ENCODE results near the gene GABRA5. TPM values are rescaled to one million over a fixed set of nuclear protein-coding genes. Genes with fewer than 3 reads are reported as not detected.

GABRA5 gene
- total and polyA plus RNA-seq, 2 of the 13 experiments (the other 11 are each of a cell fraction or from before 2014, with no cell fraction given): not detected

GRCh38 chr15:26838742-26839460, 28.0 kb upstream of the GABRA5 start:
- no peak for DNase-seq (ENCODE audit: low spot score)
- intact Hi-C loops (cut with micrococcal nuclease; ENCODE audit: unreplicated experiment): loop anchor here (1.0 kb wide), 1 partner anchor 25 kb away; no protein-coding TSS in a partner anchor
- H3K36me3 ChIP-seq (replicated peaks in 1 of 2; ENCODE audit: control insufficient read depth in 1 of 2, insufficient read depth in 2 of 2, low read length in 2 of 2): no peaks in the 10 kb centered on the region
- in situ Hi-C loops (cut with HindIII; ENCODE audit: extremely low pct_ligation_motif_present, low pct_unique_long_range_greater_than_20kb): no loop called here
- BruUV-seq (replicated peaks): no TSS peak
- no peaks in the 10 kb centered on the region for H3K4me1 ChIP-seq (ENCODE audit: insufficient read depth, low read length)
- no peak overlapping the region for H3K9ac ChIP-seq (ENCODE audit: insufficient read depth, low read depth, low read length)
- ChIA-PET POLR2A (interaction anchor here (0.5 kb wide), 1 partner anchor 11 kb away, joined by 4 read pairs; no protein-coding TSS in a partner anchor), CTCF (ENCODE audit: low intra/inter-chr PET ratio, low total read pairs) (no interaction called here)
- ATAC-seq: peak; percentile 52; the same call in 1 of the 3 replicates
- no peaks in the 10 kb centered on the region for H3K79me2 ChIP-seq (ENCODE audit: insufficient read depth, low read length)
- peaks cover 33% of the 10 kb centered on the region for H3K9me3 ChIP-seq (ENCODE audit: low read length)
- H3K4me3 ChIP-seq (replicated peaks in 1 of 3; ENCODE audit: insufficient read depth in 1 of 3, low read depth in 2 of 3, low read length in 3 of 3): no peak overlapping the region
- no peak for FAIRE-seq
- no peak overlapping the region for H3K27ac ChIP-seq (ENCODE audit: extremely low read length, insufficient read depth, low read length)
- no peak overlapping the region for H3K4me2 ChIP-seq (ENCODE audit: low read depth, low read length)
- WGBS (ENCODE audit: low lambda C conversion rate): 35% methylated on average over 26 of the region's 26 CpGs
- H2AFZ ChIP-seq (ENCODE audit: low read length): no peak overlapping the region
- H4K20me1 ChIP-seq (ENCODE audit: insufficient read depth, low read length): no peaks in the 10 kb centered on the region
- peaks cover 0 to 4% of the 10 kb centered on the region in 2 experiments; a peak in 1 of 5 replicates for H3K27me3 ChIP-seq (ENCODE audit: control insufficient read depth in 1 of 2, insufficient read depth in 2 of 2, low read length in 2 of 2)
- TF ChIP-seq, protein P1, sequence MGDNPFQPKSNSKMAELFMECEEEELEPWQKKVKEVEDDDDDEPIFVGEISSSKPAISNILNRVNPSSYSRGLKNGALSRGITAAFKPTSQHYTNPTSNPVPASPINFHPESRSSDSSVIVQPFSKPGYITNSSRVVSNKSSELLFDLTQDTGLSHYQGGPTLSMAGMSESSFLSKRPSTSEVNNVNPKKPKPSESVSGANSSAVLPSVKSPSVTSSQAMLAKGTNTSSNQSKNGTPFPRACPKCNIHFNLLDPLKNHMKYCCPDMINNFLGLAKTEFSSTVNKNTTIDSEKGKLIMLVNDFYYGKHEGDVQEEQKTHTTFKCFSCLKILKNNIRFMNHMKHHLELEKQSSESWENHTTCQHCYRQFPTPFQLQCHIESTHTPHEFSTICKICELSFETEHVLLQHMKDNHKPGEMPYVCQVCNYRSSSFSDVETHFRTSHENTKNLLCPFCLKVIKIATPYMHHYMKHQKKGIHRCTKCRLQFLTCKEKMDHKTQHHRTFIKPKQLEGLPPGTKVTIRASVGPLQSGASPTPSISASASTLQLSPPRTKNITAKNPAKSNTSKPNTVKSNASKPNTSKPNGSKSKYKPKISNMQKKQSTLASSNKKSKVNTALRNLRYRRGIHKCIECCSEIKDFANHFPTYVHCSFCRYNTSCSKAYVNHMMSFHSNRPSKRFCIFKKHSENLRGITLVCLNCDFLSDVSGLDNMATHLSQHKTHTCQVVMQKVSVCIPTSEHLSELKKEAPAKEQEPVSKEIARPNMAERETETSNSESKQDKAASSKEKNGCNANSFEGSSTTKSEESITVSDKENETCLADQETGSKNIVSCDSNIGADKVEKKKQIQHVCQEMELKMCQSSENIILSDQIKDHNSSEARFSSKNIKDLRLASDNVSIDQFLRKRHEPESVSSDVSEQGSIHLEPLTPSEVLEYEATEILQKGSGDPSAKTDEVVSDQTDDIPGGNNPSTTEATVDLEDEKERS (CRISPR knock-in tag; IDR thresholded peaks at IDR 0.05): no peak
- TF ChIP-seq XRCC5 (optimal IDR thresholded peaks at IDR 0.05; ENCODE audit: low read length): peak; percentile 46
- peak; percentile 54 for TF ChIP-seq CTCF (CRISPR knock-in tag; IDR thresholded peaks at IDR 0.05)

All from HepG2 (cell line).